SK-N-SH (cell line): ENCODE data around the gene ADAP1. TPM values are rescaled to one million over a fixed set of nuclear protein-coding genes. Genes with fewer than 3 reads are reported as not detected.
"Not testable (repeated sequence)": the region's sequence is repeated elsewhere in the genome, so short reads cannot be mapped to it uniquely, and the experiment has no call there.

ENCODE experiments used
- CTCF ChIA-PET: fragments of 300-600, 350-600 bp; formaldehyde crosslinking; extraction: SDS; loops from one replicate; lab custom pipeline; 2021; lab: Yijun Ruan, JAX
- POLR2A ChIA-PET: fragments of 350-600 bp; sonication (Branson Sonifier 250); formaldehyde crosslinking; extraction: SDS; loops from one replicate; lab custom pipeline; 2020; ENCODE audit warnings: antibody characterized with exemption, inconsistent platforms; lab: Yijun Ruan, JAX
- DNase-seq: peaks from one replicate; pipeline ENCODE4 v3.0.0; 2012
- H2AFZ ChIP-seq: fragments of 200-600 bp; sonication (generic); 2 replicates; pipeline ENCODE4 v1.8.1; 2016; ENCODE audit warnings: antibody characterized with exemption, mild to moderate bottlenecking, low read depth
- H3F3A ChIP-seq: fragments of 200-600 bp; sonication (generic); replicated peaks from 2 replicates; pipeline ENCODE3; 2016; ENCODE audit warnings: antibody characterized with exemption, mild to moderate bottlenecking; ENCODE audit not compliant: insufficient read depth
- H3K27ac ChIP-seq, 2 experiments: fragments of 200-500 bp in 1 of 2; fragments of 200-600 bp in 1 of 2; sonication (Bioruptor generic) in 1 of 2; sonication (generic), shearing (Covaris generic) in 1 of 2; 2 replicates each; pipeline versions ENCODE4 v1.5.1 to v1.6.1; 2014 to 2016; ENCODE audit warnings: low read depth in 2 of 2, inconsistent platforms in 1 of 2, low read length in 1 of 2, mild to moderate bottlenecking in 1 of 2, mixed read lengths in 1 of 2
- H3K27me3 ChIP-seq: fragments of 200-600 bp; sonication (generic), shearing (Covaris generic); 2 replicates; pipeline ENCODE4 v1.6.1; 2016; ENCODE audit warnings: mixed run types; ENCODE audit not compliant: insufficient read depth
- H3K36me3 ChIP-seq, 2 experiments: fragments of 200-500 bp in 1 of 2; fragments of 200-600 bp in 1 of 2; sonication (Bioruptor generic) in 1 of 2; sonication (generic) in 1 of 2; replicated peaks in 1 of 2; 2 replicates each; pipeline versions ENCODE3 to v1.5.1; 2014 to 2016; ENCODE audit warnings: low read length in 1 of 2, mild to moderate bottlenecking in 1 of 2; ENCODE audit not compliant: insufficient read depth in 2 of 2, control insufficient read depth in 1 of 2
- H3K4me1 ChIP-seq, 2 experiments: fragments of 200-500 bp in 1 of 2; fragments of 200-600 bp in 1 of 2; sonication (Bioruptor generic) in 1 of 2; sonication (generic), shearing (Covaris generic) in 1 of 2; 2 replicates each; pipeline versions ENCODE4 v1.5.1 to v1.6.1; 2014 to 2016; ENCODE audit warnings: low read depth in 1 of 2, low read length in 1 of 2, mixed run types in 1 of 2; ENCODE audit not compliant: insufficient read depth in 2 of 2, control insufficient read depth in 1 of 2
- H3K4me2 ChIP-seq: fragments of 200-600 bp; sonication (generic), shearing (Covaris generic); 2 replicates; pipeline ENCODE4 v1.6.1; 2017; ENCODE audit warnings: mixed run types
- H3K4me3 ChIP-seq, 2 experiments: fragments of 200-500 bp in 1 of 2; fragments of 200-600 bp in 1 of 2; sonication (Bioruptor generic) in 1 of 2; sonication (generic), shearing (Covaris generic) in 1 of 2; 2 replicates each; pipeline versions ENCODE4 v1.5.1 to v1.8.1; 2014 to 2016; ENCODE audit warnings: low read depth in 2 of 2, inconsistent platforms in 1 of 2, low read length in 1 of 2, mild to moderate bottlenecking in 1 of 2, mixed read lengths in 1 of 2, moderate library complexity in 1 of 2
- H3K79me2 ChIP-seq: fragments of 200-600 bp; sonication (generic); 2 replicates; pipeline ENCODE4 v1.8.1; 2017; ENCODE audit warnings: mild to moderate bottlenecking; ENCODE audit not compliant: insufficient read depth
- H3K9ac ChIP-seq: fragments of 200-600 bp; sonication (generic); 2 replicates; pipeline ENCODE4 v1.6.1; 2017; ENCODE audit warnings: mixed run types
- H3K9me2 ChIP-seq: fragments of 200-600 bp; sonication (generic); 2 replicates; pipeline ENCODE4 v1.6.1; 2017; ENCODE audit warnings: mixed run types
- H3K9me3 ChIP-seq: fragments of 200-600 bp; sonication (generic); 2 replicates; pipeline ENCODE4 v1.6.1; 2017; ENCODE audit warnings: mixed run types, mild to moderate bottlenecking, moderate library complexity
- H4K20me1 ChIP-seq: fragments of 200-600 bp; sonication (generic); 2 replicates; pipeline ENCODE4 v1.6.1; 2017; ENCODE audit warnings: mild to moderate bottlenecking, mixed run types; ENCODE audit not compliant: insufficient read depth
- CHD2 ChIP-seq: fragments of 150-350 bp; IDR thresholded peaks from 2 replicates; pipeline ENCODE4 v1.6.1; 2018; ENCODE audit warnings: low read length; ENCODE audit not compliant: partially characterized antibody
- CTCF ChIP-seq: fragments of 200-600 bp; sonication (generic); IDR thresholded peaks from 2 replicates; pipeline ENCODE4 v1.6.1; 2017; ENCODE audit warnings: antibody characterized with exemption, mild to moderate bottlenecking, moderate library complexity
- ELF1 ChIP-seq: IDR thresholded peaks from 2 replicates; pipeline ENCODE4 v1.4.0; 2012
- EP300 ChIP-seq, 2 experiments: IDR thresholded peaks; 2 replicates each; pipeline versions ENCODE4 v1.4.0 to v1.6.1; 2012; ENCODE audit warnings: borderline replicate concordance in 1 of 2, low read depth in 1 of 2, low read length in 1 of 2
- EZH2phosphoT487 ChIP-seq: fragments of 200-600 bp; sonication (generic); IDR thresholded peaks from 2 replicates; pipeline ENCODE4 v1.6.1; 2017; ENCODE audit warnings: low read depth, mixed run types, mild to moderate bottlenecking, antibody characterized with exemption, moderate library complexity, borderline replicate concordance
- FOSL2 ChIP-seq: IDR thresholded peaks from 2 replicates; pipeline ENCODE4 v1.4.0; 2012; ENCODE audit warnings: low read depth, mild to moderate bottlenecking, moderate library complexity, borderline replicate concordance
- FOXM1 ChIP-seq: IDR thresholded peaks from 2 replicates; pipeline ENCODE4 v1.4.0; 2012; ENCODE audit warnings: low read depth, mild to moderate bottlenecking
- GABPA ChIP-seq: IDR thresholded peaks from 2 replicates; pipeline ENCODE4 v1.4.0; 2012; ENCODE audit warnings: low read depth, mild to moderate bottlenecking
- GATA2 ChIP-seq: sonication (generic); formaldehyde crosslinking; IDR thresholded peaks from 2 replicates; pipeline ENCODE4 v1.5.0; 2020; ENCODE audit warnings: mild to moderate bottlenecking, missing genetic modification reagents
- JUND ChIP-seq: IDR thresholded peaks from 2 replicates; pipeline ENCODE4 v1.4.0; 2012
- MAX ChIP-seq: IDR thresholded peaks from 2 replicates; pipeline ENCODE4 v1.4.0; 2012; ENCODE audit warnings: low read depth
- POLR2AphosphoS5 ChIP-seq: IDR thresholded peaks from 2 replicates; pipeline ENCODE4 v1.6.1; 2012; ENCODE audit warnings: low read depth, low read length
- RCOR1 ChIP-seq: fragments of 150-350 bp; IDR thresholded peaks from 2 replicates; pipeline ENCODE4 v1.6.1; 2017; ENCODE audit warnings: antibody characterized with exemption, low read length
- RFX5 ChIP-seq: IDR thresholded peaks from 2 replicates; pipeline ENCODE4 v1.6.1; 2012; ENCODE audit warnings: mild to moderate bottlenecking, improper control_type of control experiment, low read length
- RXRA ChIP-seq: IDR thresholded peaks from 2 replicates; pipeline ENCODE4 v1.4.0; 2012; ENCODE audit warnings: low read depth, mild to moderate bottlenecking, borderline replicate concordance
- SMC3 ChIP-seq: IDR thresholded peaks from 2 replicates; pipeline ENCODE4 v1.6.1; 2012; ENCODE audit warnings: low read depth, low read length, improper control_type of control experiment
- TCF12 ChIP-seq: IDR thresholded peaks from 2 replicates; pipeline ENCODE4 v1.4.0; 2012
- TEAD4 ChIP-seq: IDR thresholded peaks from 2 replicates; pipeline ENCODE4 v1.4.0; 2012; ENCODE audit warnings: mild to moderate bottlenecking, borderline replicate concordance; ENCODE audit not compliant: insufficient read depth
- USF2 ChIP-seq: fragments of 150-350 bp; IDR thresholded peaks from 2 replicates; pipeline ENCODE4 v1.6.1; 2017; ENCODE audit warnings: antibody characterized with exemption, low read length, low read depth, borderline replicate concordance
- YY1 ChIP-seq: IDR thresholded peaks from 2 replicates; pipeline ENCODE4 v1.4.0; 2012; ENCODE audit warnings: low read depth, mild to moderate bottlenecking
- WGBS: methylation state at CpG from one replicate; pipeline ENCODE4 v1.1.6; 2017; ENCODE audit warnings: low lambda C conversion rate; 5-methylcytosine and 5-hydroxymethylcytosine counted together
- polyA plus RNA-seq, 3 experiments: library from polyadenylated mRNA; depleted of rRNA; stranded (reverse); fragments of >200 nt; gene quantifications; 2 replicates each; pipeline ENCODE4 v1.2.3, GENCODE V29; 2012

The ADAP1 gene
- polyA plus RNA-seq, 1 of the 3 experiments (the other 2 are of a cell fraction), result 3.2 TPM

GRCh38 chr7:944744-945143, 9.7 kb downstream of the ADAP1 start:
- Histone ChIP-seq H3K79me2 (no peaks in the 10 kb centered on the region), H3K4me2 (no peak overlapping the region), H3K27me3 (no peaks in the 10 kb centered on the region), H3K4me3 (no peak overlapping the region), H3K4me1 (no peaks in the 10 kb centered on the region), H3K9me3 (peaks cover 5% of the 10 kb centered on the region; the same call in 1 of the 2 replicates), H3K36me3 (no peaks in the 10 kb centered on the region), H3K9me2 (no peaks in the 10 kb centered on the region), H3K9ac (no peak overlapping the region), H3F3A (peaks cover 8% of the 10 kb centered on the region), H2AFZ (no peak overlapping the region), H4K20me1 (no peaks in the 10 kb centered on the region), H3K27ac (no peak overlapping the region)
- no peak for TF ChIP-seq POLR2AphosphoS5
- no peak for TF ChIP-seq ELF1
- TF ChIP-seq RCOR1, result no peak
- TF ChIP-seq FOSL2, result no peak
- no peak for TF ChIP-seq RXRA
- TF ChIP-seq MAX, result no peak
- no peak for TF ChIP-seq EP300 (IDR thresholded peaks at IDR 0.05; ENCODE audit: borderline replicate concordance in 1 of 2, low read depth in 1 of 2, low read length in 1 of 2)
- TF ChIP-seq GABPA, result no peak
- TF ChIP-seq TCF12, result no peak
- no peak for TF ChIP-seq TEAD4
- TF ChIP-seq FOXM1, result no peak
- TF ChIP-seq CHD2, result no peak
- no peak for TF ChIP-seq JUND
- no peak for TF ChIP-seq USF2
- TF ChIP-seq SMC3, result no peak
- no peak for TF ChIP-seq YY1
- TF ChIP-seq GATA2 (CRISPR knock-in tag), result no peak
- TF ChIP-seq CTCF, result no peak
- no peak for TF ChIP-seq EZH2phosphoT487
- TF ChIP-seq RFX5, result no peak
- ChIA-PET POLR2A (no interaction called here), CTCF (interaction anchor here (0.8 to 1.6 kb wide), 4 partner anchors 9 to 36 kb away, joined by 3 to 7 read pairs (median 3); partner anchors contain the start of gene ADAP1)
- no peak for DNase-seq
- 74% methylated on average over 5 of the region's 5 CpGs for WGBS

- H3K4me2 ChIP-seq, H3K27me3 ChIP-seq, POLR2A ChIA-PET, H3K36me3 ChIP-seq, H3K79me2 ChIP-seq, H3F3A ChIP-seq, H3K4me1 ChIP-seq, DNase-seq, H3K9me2 ChIP-seq, H2AFZ ChIP-seq, H4K20me1 ChIP-seq, H3K27ac ChIP-seq, H3K4me3 ChIP-seq, H3K9me3 ChIP-seq, H3K9ac ChIP-seq: not testable (repeated sequence)
- WGBS, result 61% methylated on average over 4 of the region's 4 CpGs
- CTCF ChIA-PET, result interaction anchor here (1.3 kb wide), 1 partner anchor 35 kb away, joined by 3 read pairs; no protein-coding TSS in a partner anchor
These were observed 10.7 kb downstream of the ADAP1 start for GRCh38 chr7:943793-944192.
